IMR-90 (cell line): ENCODE results near the gene PLXNC1. TPM values are rescaled to one million over a fixed set of nuclear protein-coding genes. Genes with fewer than 3 reads are reported as not detected.

Source experiments
- ATAC-seq: fragments of 200-7000 bp; cut with Tn5 transposase; 2 replicates; pipeline ENCODE4 v1.9.1; 2020; ENCODE audit warnings: low read depth, mild to moderate bottlenecking, moderate library complexity
- BruUV-seq: library from RNA; stranded (reverse); fragments of 400-500 nt; replicated peaks from 2 replicates; lab custom pipeline; 2021; lab: Mats Ljungman, UMichigan
- CTCF ChIA-PET: fragments of 300-600 bp; formaldehyde crosslinking; extraction: SDS; loops from one replicate; lab custom pipeline; 2021; ENCODE audit warnings: antibody characterized with exemption; lab: Yijun Ruan, JAX
- POLR2A ChIA-PET: fragments of 300-600 bp; sonication (Branson Sonifier 250); formaldehyde crosslinking; loops from one replicate; lab custom pipeline; 2022; ENCODE audit warnings: antibody characterized with exemption; ENCODE audit not compliant: unreplicated experiment; lab: Charles Lee
- DNase-seq: peaks from one replicate; pipeline ENCODE4 v3.0.0; 2013
- H2AFZ ChIP-seq: replicated peaks from 2 replicates; pipeline ENCODE3; 2013; ENCODE audit warnings: low read length, mild to moderate bottlenecking; ENCODE audit not compliant: poor library complexity
- H2AK5ac ChIP-seq: 2 replicates; pipeline ENCODE4 v1.6.1; 2013; ENCODE audit warnings: low read depth, low read length, inconsistent platforms
- H2AK9ac ChIP-seq: replicated peaks from 2 replicates; pipeline ENCODE3; 2013; ENCODE audit warnings: mild to moderate bottlenecking, low read depth, low read length, moderate library complexity; ENCODE audit not compliant: poor library complexity
- H2BK120ac ChIP-seq: 2 replicates; pipeline ENCODE4 v1.6.1; 2013; ENCODE audit warnings: low read depth, low read length, inconsistent platforms
- H2BK15ac ChIP-seq: 3 replicates; pipeline ENCODE4 v1.6.1; 2013; ENCODE audit warnings: low read depth, low read length, inconsistent platforms
- H2BK20ac ChIP-seq: 2 replicates; pipeline ENCODE4 v1.6.1; 2013; ENCODE audit warnings: low read depth, mild to moderate bottlenecking, inconsistent platforms, low read length, moderate library complexity
- H2BK5ac ChIP-seq: 2 replicates; pipeline ENCODE4 v1.6.1; 2013; ENCODE audit warnings: mild to moderate bottlenecking, low read depth, low read length, inconsistent platforms; ENCODE audit not compliant: poor library complexity, severe bottlenecking
- H3K14ac ChIP-seq: replicated peaks from 2 replicates; pipeline ENCODE4 v1.6.1; 2013; ENCODE audit warnings: low read depth, low read length, inconsistent platforms
- H3K18ac ChIP-seq: 2 replicates; pipeline ENCODE4 v1.6.1; 2013; ENCODE audit warnings: low read depth, low read length, control low read depth
- H3K23ac ChIP-seq: 2 replicates; pipeline ENCODE4 v1.6.1; 2013; ENCODE audit warnings: low read depth, low read length, inconsistent platforms
- H3K27ac ChIP-seq: 2 replicates; pipeline ENCODE4 v1.5.1; 2013; ENCODE audit warnings: mild to moderate bottlenecking, control low read depth, low read length; ENCODE audit not compliant: insufficient read depth
- H3K27me3 ChIP-seq: 2 replicates; pipeline ENCODE4 v1.6.1; 2013; ENCODE audit warnings: low read length; ENCODE audit not compliant: control insufficient read depth, insufficient read depth
- H3K36me3 ChIP-seq: 2 replicates; pipeline ENCODE4 v1.6.1; 2013; ENCODE audit warnings: low read length, mixed read lengths; ENCODE audit not compliant: control insufficient read depth, insufficient read depth
- H3K4ac ChIP-seq: 2 replicates; pipeline ENCODE4 v1.6.1; 2013; ENCODE audit warnings: low read depth, low read length, inconsistent platforms
- H3K4me1 ChIP-seq: 2 replicates; pipeline ENCODE4 v1.6.1; 2013; ENCODE audit warnings: low read length, mixed read lengths; ENCODE audit not compliant: control insufficient read depth, insufficient read depth
- H3K4me2 ChIP-seq: 2 replicates; pipeline ENCODE4 v1.6.1; 2013; ENCODE audit warnings: low read depth, mild to moderate bottlenecking, control low read depth, low read length, moderate library complexity
- H3K4me3 ChIP-seq: 2 replicates; pipeline ENCODE4 v1.5.1; 2013; ENCODE audit warnings: low read depth, mild to moderate bottlenecking, control low read depth, low read length, moderate library complexity; ENCODE audit not compliant: insufficient read depth
- H3K56ac ChIP-seq: 2 replicates; pipeline ENCODE4 v1.6.1; 2013; ENCODE audit warnings: low read length, inconsistent platforms; ENCODE audit not compliant: insufficient read depth; ENCODE audit errors: extremely low read depth
- H3K79me1 ChIP-seq, 2 experiments: 2 replicates each; pipeline ENCODE4 v1.6.1; 2013; ENCODE audit warnings: low read length in 2 of 2, inconsistent platforms in 1 of 2, low read depth in 1 of 2
- H3K9ac ChIP-seq: 2 replicates; pipeline ENCODE4 v1.6.1; 2013; ENCODE audit warnings: low read depth, low read length, control low read depth
- H3K9me1 ChIP-seq: 2 replicates; pipeline ENCODE4 v1.6.1; 2013; ENCODE audit warnings: low read length, inconsistent platforms; ENCODE audit not compliant: insufficient read depth
- H3K9me3 ChIP-seq: 2 replicates; pipeline ENCODE4 v1.6.1; 2013; ENCODE audit warnings: low read length; ENCODE audit not compliant: control insufficient read depth, insufficient read depth
- H4K20me1 ChIP-seq: 2 replicates; pipeline ENCODE4 v1.6.1; 2013; ENCODE audit warnings: low read length, inconsistent platforms; ENCODE audit not compliant: insufficient read depth
- H4K5ac ChIP-seq: 2 replicates; pipeline ENCODE4 v1.6.1; 2013; ENCODE audit warnings: mild to moderate bottlenecking, low read depth, low read length, control low read depth
- H4K8ac ChIP-seq, 2 experiments: 2 replicates each; pipeline ENCODE4 v1.6.1; 2013; ENCODE audit warnings: low read depth in 2 of 2, low read length in 2 of 2, control low read depth in 1 of 2, inconsistent platforms in 1 of 2
- H4K91ac ChIP-seq: 2 replicates; pipeline ENCODE4 v1.6.1; 2013; ENCODE audit warnings: low read depth, low read length, inconsistent platforms; ENCODE audit not compliant: insufficient read depth
- BHLHE40 ChIP-seq: fragments of 150-350 bp; IDR thresholded peaks from 2 replicates; pipeline ENCODE4 v1.6.1; 2016; ENCODE audit warnings: mild to moderate bottlenecking, low read depth, low read length
- CEBPB ChIP-seq: IDR thresholded peaks from 2 replicates; pipeline ENCODE4 v1.6.1; 2012; ENCODE audit warnings: low read depth, low read length, improper control_type of control experiment
- CHD1 ChIP-seq: IDR thresholded peaks from 2 replicates; pipeline ENCODE4 v1.6.1; 2012; ENCODE audit warnings: low read depth, low read length, improper control_type of control experiment
- ELK1 ChIP-seq: fragments of 150-350 bp; IDR thresholded peaks from 2 replicates; pipeline ENCODE4 v1.6.1; 2016; ENCODE audit warnings: low read depth, mild to moderate bottlenecking, low read length, moderate library complexity, borderline replicate concordance
- FOS ChIP-seq: fragments of 150-350 bp; IDR thresholded peaks from 2 replicates; pipeline ENCODE4 v1.6.1; 2016; ENCODE audit warnings: low read depth, low read length
- MAFK ChIP-seq: IDR thresholded peaks from 2 replicates; pipeline ENCODE4 v1.6.1; 2012; ENCODE audit warnings: low read depth, low read length, improper control_type of control experiment
- MAZ ChIP-seq: IDR thresholded peaks from 2 replicates; pipeline ENCODE4 v1.6.1; 2012; ENCODE audit warnings: low read depth, mild to moderate bottlenecking, low read length, improper control_type of control experiment, moderate library complexity, borderline replicate concordance
- MXI1 ChIP-seq: IDR thresholded peaks from 2 replicates; pipeline ENCODE4 v1.6.1; 2012; ENCODE audit warnings: low read depth, mild to moderate bottlenecking, low read length, moderate library complexity, borderline replicate concordance
- NFE2L2 ChIP-seq: fragments of 150-350 bp; IDR thresholded peaks from 2 replicates; pipeline ENCODE4 v1.6.1; 2016; ENCODE audit warnings: low read depth, mild to moderate bottlenecking, low read length
- POLR2A ChIP-seq: IDR thresholded peaks from 2 replicates; pipeline ENCODE4 v1.6.1; 2012; ENCODE audit warnings: mild to moderate bottlenecking, low read depth, low read length
- RCOR1 ChIP-seq: IDR thresholded peaks from 2 replicates; pipeline ENCODE4 v1.6.1; 2012; ENCODE audit warnings: mild to moderate bottlenecking, low read length, improper control_type of control experiment; ENCODE audit not compliant: insufficient replicate concordance
- RFX5 ChIP-seq: IDR thresholded peaks from 2 replicates; pipeline ENCODE4 v1.8.0; 2012; ENCODE audit warnings: low read depth, mild to moderate bottlenecking, low read length, moderate library complexity
- USF2 ChIP-seq: fragments of 150-350 bp; IDR thresholded peaks from 2 replicates; pipeline ENCODE4 v1.6.1; 2017; ENCODE audit warnings: mild to moderate bottlenecking, antibody characterized with exemption, low read length, low read depth
- WGBS, 2 experiments: methylation state at CpG; one replicate each; pipeline versions ENCODE4 v1.1.5 to v1.1.7; 2013; ENCODE audit warnings: missing lambda C conversion rate in 2 of 2; ENCODE audit not compliant: insufficient read length in 1 of 2; ENCODE audit errors: extremely low coverage in 2 of 2; 5-methylcytosine and 5-hydroxymethylcytosine counted together
- dilution Hi-C: fragments of 300-500 bp; cut with HindIII; formaldehyde crosslinking; loops from one replicate; pipeline ENCODE4 v1.14.3; 2018; ENCODE audit warnings: low sequenced_read_pairs; ENCODE audit not compliant: unreplicated experiment
- in situ Hi-C: fragments of 300-500 bp; cut with MboI; formaldehyde crosslinking; loops from 3 replicates; pipeline ENCODE4 v1.14.3; 2019; ENCODE audit warnings: low sequenced_read_pairs, inconsistent platforms, mixed read lengths
- intact Hi-C: fragments of 100-400 bp; cut with micrococcal nuclease; formaldehyde crosslinking; loops from 2 replicates; pipeline ENCODE4 v1.10.0; 2022
- polyA plus RNA-seq, 3 experiments: library from polyadenylated mRNA; depleted of rRNA; stranded (reverse); fragments of >200 nt; gene quantifications; 2 replicates each; pipeline ENCODE4 v1.2.3, GENCODE V29; 2012; ENCODE audit warnings: low replicate concordance in 1 of 3
- total RNA-seq: library from RNA; depleted of rRNA; stranded (reverse); fragments of >200 nt; gene quantifications from 2 replicates; pipeline ENCODE4 v1.2.3, GENCODE V29; 2012

Gene PLXNC1
- total and polyA plus RNA-seq, 2 of the 4 experiments (the other 2 are of a cell fraction), result 1.0 to 1.6 TPM

GRCh38 chr12:94202245-94203180 is 54.1 kb downstream of the PLXNC1 start (continued):
- TF ChIP-seq RFX5 (no peak), MAFK (no peak)

- no peak overlapping the region for H3K18ac ChIP-seq
- H2BK15ac ChIP-seq, result no peak overlapping the region
- ChIA-PET POLR2A (no interaction called here), CTCF (interaction anchor here (1.0 kb wide), 1 partner anchor 50 kb away, joined by 3 read pairs; no protein-coding TSS in a partner anchor)
- H2AK5ac ChIP-seq, result no peak overlapping the region
- H4K91ac ChIP-seq, result no peak overlapping the region
- no peaks in the 10 kb centered on the region for H3K79me1 ChIP-seq
- no peak for DNase-seq
- no peak overlapping the region for H2AFZ ChIP-seq
- no CpG with 5 or more reads among the region's 2 CpGs for WGBS, 2 experiments
- intact Hi-C loops, result no loop called here
- no peak overlapping the region for H2BK5ac ChIP-seq
- no peak overlapping the region for H2BK120ac ChIP-seq
- no peak overlapping the region for H4K8ac ChIP-seq
- H3K14ac ChIP-seq, result no peak overlapping the region
- H3K27me3 ChIP-seq, result peaks cover 15% of the 10 kb centered on the region
- dilution Hi-C loops, result no loop called here
- H3K36me3 ChIP-seq, result no peaks in the 10 kb centered on the region
- TF ChIP-seq CHD1, result no peak
- TF ChIP-seq RCOR1, result no peak
- no peak for TF ChIP-seq BHLHE40
- TF ChIP-seq FOS, result no peak
- no peak for TF ChIP-seq USF2
- TF ChIP-seq MAZ, result no peak
- no peak for TF ChIP-seq NFE2L2
- no peak for TF ChIP-seq RFX5
- no peak for TF ChIP-seq CEBPB
- TF ChIP-seq MXI1, result no peak
- no peak for TF ChIP-seq ELK1
- TF ChIP-seq POLR2A, result no peak
- H3K9ac ChIP-seq, result no peak overlapping the region
- H3K4me3 ChIP-seq, result no peak overlapping the region
- H4K5ac ChIP-seq, result no peak overlapping the region
- H3K9me1 ChIP-seq, result no peaks in the 10 kb centered on the region
- H3K9me3 ChIP-seq, result no peaks in the 10 kb centered on the region
- no peaks in the 10 kb centered on the region for H3K4me1 ChIP-seq
- in situ Hi-C loops, result no loop called here
- ATAC-seq, result no peak
- no peak overlapping the region for H2AK9ac ChIP-seq
- no peak overlapping the region for H3K27ac ChIP-seq
- H2BK20ac ChIP-seq, result no peak overlapping the region
- H3K4ac ChIP-seq, result no peak overlapping the region
- no TSS peak for BruUV-seq
- no peak overlapping the region for H3K4me2 ChIP-seq
- H3K23ac ChIP-seq, result no peak overlapping the region
- no peak overlapping the region for H3K56ac ChIP-seq
- no peaks in the 10 kb centered on the region for H4K20me1 ChIP-seq
Observed at GRCh38 chr12:94203181-94203546, 54.8 kb downstream of the PLXNC1 start.
